Mesothelial cell of epicardium (in vitro differentiated cells): Measurements from ENCODE around the gene SAP30BP. TPM values are rescaled to one million over a fixed set of nuclear protein-coding genes. Genes with fewer than 3 reads are reported as not detected.

Experiments used
- DNase-seq, 2 experiments: peaks; one replicate each; pipeline ENCODE4 v3.0.0; 2021; ENCODE audit warnings: low spot score in 2 of 2; ENCODE audit not compliant: unreplicated experiment in 2 of 2
- H3K27ac Mint-ChIP-seq: 2 replicates; pipeline ENCODE4 v1.8.0; 2021; ENCODE audit warnings: mixed read lengths
- H3K27me3 Mint-ChIP-seq: 2 replicates; pipeline ENCODE4 v1.8.0; 2021; ENCODE audit warnings: low read depth, mixed read lengths
- H3K36me3 Mint-ChIP-seq: 2 replicates; pipeline ENCODE4 v1.8.0; 2021; ENCODE audit warnings: mixed read lengths
- H3K4me1 Mint-ChIP-seq: 2 replicates; pipeline ENCODE4 v1.8.0; 2021; ENCODE audit warnings: mixed read lengths
- H3K4me3 Mint-ChIP-seq: 2 replicates; pipeline ENCODE4 v1.8.0; 2021; ENCODE audit warnings: mild to moderate bottlenecking, moderate library complexity, mixed read lengths
- H3K9me3 Mint-ChIP-seq: 2 replicates; pipeline ENCODE4 v1.8.0; 2021; ENCODE audit warnings: mixed read lengths
- total RNA-seq: library from RNA; stranded (reverse); gene quantifications from 3 replicates; pipeline ENCODE4 v1.2.1, GENCODE V29; 2021
- TF ChIP-seq, protein P1 (sequence below): fragments of 200-600 bp; sonication (generic); IDR thresholded peaks from one replicate; pipeline ENCODE4 v1.5.0; 2021; ENCODE audit warnings: antibody characterized with exemption; ENCODE audit not compliant: unreplicated experiment

SAP30BP gene
- total RNA-seq, 1 donor from 2014 or later: 96.0 TPM

DNA sequence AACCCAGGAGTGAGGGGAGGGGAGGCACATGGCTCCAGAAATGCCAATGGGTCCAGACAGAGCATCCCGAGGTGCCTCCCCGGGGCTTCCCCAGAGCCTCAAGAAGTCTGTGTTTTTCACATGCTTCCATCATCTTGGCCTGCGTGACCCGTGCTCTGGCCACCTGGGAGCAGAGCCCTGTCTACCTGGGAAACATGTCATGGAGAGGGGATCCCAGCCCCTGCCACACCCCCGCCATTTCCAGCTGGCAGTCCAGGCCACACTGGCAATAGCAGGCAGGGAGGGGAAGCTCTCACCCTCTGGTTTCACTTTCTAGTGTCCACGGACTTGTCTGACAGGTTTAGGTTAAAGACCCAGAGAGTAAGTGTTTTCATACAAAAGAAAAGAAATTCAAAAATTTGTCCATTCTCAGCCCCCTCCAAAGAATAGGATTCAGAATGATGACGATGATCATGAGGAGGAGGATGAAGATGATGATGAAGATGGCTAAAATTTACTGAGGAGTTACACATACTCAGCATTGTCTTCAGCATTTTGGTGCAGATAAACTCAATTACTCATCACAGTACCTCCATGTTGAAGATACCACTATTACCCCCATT, 24.9 kb upstream of the SAP30BP start:
- H3K9me3 Mint-ChIP-seq: no peaks in the 10 kb centered on the region
- H3K36me3 Mint-ChIP-seq: no peaks in the 10 kb centered on the region
- H3K27ac Mint-ChIP-seq: peak overlapping the region; percentile 90
- H3K4me3 Mint-ChIP-seq: no peak overlapping the region
- H3K4me1 Mint-ChIP-seq: peaks cover 40% of the 10 kb centered on the region
- H3K27me3 Mint-ChIP-seq: no peaks in the 10 kb centered on the region
- DNase-seq: no peak
- TF ChIP-seq, protein P1, sequence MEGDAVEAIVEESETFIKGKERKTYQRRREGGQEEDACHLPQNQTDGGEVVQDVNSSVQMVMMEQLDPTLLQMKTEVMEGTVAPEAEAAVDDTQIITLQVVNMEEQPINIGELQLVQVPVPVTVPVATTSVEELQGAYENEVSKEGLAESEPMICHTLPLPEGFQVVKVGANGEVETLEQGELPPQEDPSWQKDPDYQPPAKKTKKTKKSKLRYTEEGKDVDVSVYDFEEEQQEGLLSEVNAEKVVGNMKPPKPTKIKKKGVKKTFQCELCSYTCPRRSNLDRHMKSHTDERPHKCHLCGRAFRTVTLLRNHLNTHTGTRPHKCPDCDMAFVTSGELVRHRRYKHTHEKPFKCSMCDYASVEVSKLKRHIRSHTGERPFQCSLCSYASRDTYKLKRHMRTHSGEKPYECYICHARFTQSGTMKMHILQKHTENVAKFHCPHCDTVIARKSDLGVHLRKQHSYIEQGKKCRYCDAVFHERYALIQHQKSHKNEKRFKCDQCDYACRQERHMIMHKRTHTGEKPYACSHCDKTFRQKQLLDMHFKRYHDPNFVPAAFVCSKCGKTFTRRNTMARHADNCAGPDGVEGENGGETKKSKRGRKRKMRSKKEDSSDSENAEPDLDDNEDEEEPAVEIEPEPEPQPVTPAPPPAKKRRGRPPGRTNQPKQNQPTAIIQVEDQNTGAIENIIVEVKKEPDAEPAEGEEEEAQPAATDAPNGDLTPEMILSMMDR: no peak

DNA sequence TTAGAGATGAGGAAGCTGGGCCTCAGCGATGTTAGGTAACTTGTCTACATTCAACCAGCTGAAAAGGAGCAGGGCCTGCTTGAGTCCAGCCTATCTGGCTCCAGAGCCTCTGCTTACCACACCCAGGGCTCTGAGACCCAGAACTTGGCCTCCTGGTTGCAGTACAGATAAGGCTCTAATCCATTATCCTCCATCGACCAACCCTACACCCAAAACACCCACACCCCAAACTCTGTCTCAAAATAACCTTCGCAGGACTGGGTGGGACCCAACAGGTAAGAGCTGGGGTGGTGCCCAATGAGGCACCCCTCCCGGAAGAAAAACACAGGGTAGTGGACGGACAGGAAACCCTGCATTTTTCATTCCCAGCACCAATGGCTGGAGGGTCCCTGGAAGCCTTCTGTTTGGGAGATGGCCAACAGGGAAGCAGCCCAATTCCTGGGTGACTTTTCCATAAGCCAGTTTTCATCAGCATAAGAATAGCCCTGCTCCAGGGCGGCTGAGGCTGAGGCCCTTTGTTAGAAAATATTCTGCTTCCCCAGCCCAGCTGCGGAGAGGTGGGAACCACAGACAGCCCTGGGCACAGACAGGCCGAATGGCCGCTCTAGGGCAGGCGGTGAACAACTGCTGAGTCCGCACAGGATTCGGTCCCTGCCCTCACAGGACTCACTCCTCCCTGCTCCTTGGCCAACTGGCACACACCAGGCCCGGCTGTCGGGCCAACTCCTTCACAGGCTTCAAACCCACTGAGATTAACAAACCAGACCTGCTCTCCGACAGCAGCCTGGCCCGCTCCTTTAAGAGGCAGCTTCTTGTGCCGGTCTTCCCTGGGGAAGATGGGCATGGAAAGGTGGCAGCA, 24.1 kb upstream of the SAP30BP start:
- H3K36me3 Mint-ChIP-seq: peaks cover 5% of the 10 kb centered on the region
- TF ChIP-seq, protein P1: no peak
- H3K4me1 Mint-ChIP-seq: peaks cover 40% of the 10 kb centered on the region
- peak overlapping the region; percentile 90 for H3K27ac Mint-ChIP-seq
- H3K9me3 Mint-ChIP-seq: no peaks in the 10 kb centered on the region
- H3K27me3 Mint-ChIP-seq: no peaks in the 10 kb centered on the region
- DNase-seq: no peak
- no peak overlapping the region for H3K4me3 Mint-ChIP-seq

DNA sequence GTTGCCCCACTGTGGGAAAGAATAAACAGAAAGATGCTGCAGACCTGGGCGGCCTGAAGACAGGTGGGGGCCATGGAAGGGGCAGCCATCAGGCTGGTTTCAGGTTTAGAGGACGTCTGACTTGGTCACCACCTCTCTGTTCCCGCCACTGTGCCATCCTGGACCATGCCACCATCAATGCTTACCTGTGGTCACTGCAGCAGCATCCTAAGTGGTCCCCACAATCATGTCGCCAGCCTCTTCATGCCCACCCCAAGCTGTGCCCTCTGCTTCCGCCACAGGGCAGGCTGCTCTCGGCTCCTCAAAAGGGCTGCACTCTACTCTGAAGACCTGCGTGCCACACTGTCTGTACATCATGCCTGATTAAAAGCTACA, 23.5 kb upstream of the SAP30BP start:
- H3K9me3 Mint-ChIP-seq: no peaks in the 10 kb centered on the region
- H3K27me3 Mint-ChIP-seq: no peaks in the 10 kb centered on the region
- TF ChIP-seq, protein P1: no peak
- DNase-seq: no peak
- no peak overlapping the region for H3K4me3 Mint-ChIP-seq
- peaks cover 40% of the 10 kb centered on the region for H3K4me1 Mint-ChIP-seq
- H3K36me3 Mint-ChIP-seq: peaks cover 7% of the 10 kb centered on the region
- H3K27ac Mint-ChIP-seq: peak overlapping the region; percentile 90

DNA sequence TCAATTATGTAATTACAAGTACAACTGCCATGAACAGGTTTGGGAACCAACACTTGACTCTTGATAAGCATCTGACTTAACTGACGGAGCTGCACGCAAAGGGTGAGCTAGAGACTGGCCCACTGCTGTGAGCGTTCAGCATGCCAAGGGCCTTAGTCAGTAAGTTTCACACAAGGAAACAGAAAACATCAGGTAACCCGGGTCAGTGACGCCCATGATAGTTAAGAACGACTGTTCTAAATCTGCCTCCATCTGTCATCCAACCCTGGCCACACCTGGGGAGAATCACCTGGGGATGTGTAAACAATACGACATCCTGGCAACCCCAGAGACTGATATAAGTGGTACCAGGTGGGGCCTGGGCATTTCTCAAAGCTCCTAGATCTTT, 21.6 kb upstream of the SAP30BP start:
- Mint-ChIP-seq H3K27ac (peak overlapping the region; percentile 96), H3K27me3 (no peaks in the 10 kb centered on the region), H3K4me1 (peaks cover 34% of the 10 kb centered on the region), H3K9me3 (no peaks in the 10 kb centered on the region), H3K36me3 (peaks cover 18% of the 10 kb centered on the region), H3K4me3 (no peak overlapping the region)
- no peak for DNase-seq
- TF ChIP-seq, protein P1: no peak

DNA sequence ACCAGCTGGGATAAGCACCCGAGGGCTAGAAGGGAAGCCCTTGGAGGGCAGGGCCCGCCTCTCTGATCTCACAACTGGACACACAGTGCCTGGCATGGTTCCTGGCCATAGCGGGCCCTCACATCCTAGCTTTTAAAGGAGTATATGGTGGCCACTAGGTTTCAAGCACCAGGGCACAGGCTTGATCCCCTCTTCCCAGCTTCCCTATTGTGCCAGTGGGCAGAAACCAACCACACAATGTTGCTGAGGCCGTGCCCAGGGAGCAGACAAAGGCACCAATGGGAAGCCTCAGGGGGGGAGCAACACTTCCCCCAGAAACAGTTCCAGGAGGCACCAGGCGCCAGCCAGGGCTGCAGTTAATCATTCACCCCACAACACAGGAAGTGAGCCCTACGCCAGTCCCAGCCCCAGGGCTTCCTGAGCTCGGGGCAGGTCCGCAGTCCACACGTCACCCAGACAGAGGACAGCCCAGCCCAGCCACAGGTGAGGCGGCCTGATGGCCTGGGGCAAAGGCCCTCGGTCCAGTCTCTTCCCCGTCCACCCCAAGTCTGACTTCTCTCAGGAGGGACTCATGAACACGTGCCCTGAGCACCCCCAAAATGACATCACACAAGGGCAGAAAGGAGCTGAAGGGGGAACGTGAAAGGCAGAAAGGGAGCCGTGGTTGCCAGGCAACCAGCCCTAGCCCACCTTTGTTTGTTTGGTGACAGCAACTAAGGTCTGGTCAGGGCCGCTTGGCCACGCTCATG, 21.1 kb upstream of the SAP30BP start:
- TF ChIP-seq, protein P1: no peak
- Mint-ChIP-seq H3K9me3 (no peaks in the 10 kb centered on the region), H3K36me3 (peaks cover 18% of the 10 kb centered on the region), H3K27me3 (no peaks in the 10 kb centered on the region), H3K27ac (peak overlapping the region; percentile 96), H3K4me3 (no peak overlapping the region), H3K4me1 (peaks cover 34% of the 10 kb centered on the region)
- no peak for DNase-seq
